HepG2 (cell line): Measurements from ENCODE around the gene SGPP2. TPM values are rescaled to one million over a fixed set of nuclear protein-coding genes. Genes with fewer than 3 reads are reported as not detected.
A peak's percentile ranks its signal among the peaks of the same experiment; 100 is the strongest.

Experiments
- AKAP8 ChIP-seq: sonication (generic); formaldehyde crosslinking; IDR thresholded peaks from 2 replicates; pipeline ENCODE4 v1.5.1; 2020; ENCODE audit warnings: mild to moderate bottlenecking, missing genetic modification reagents
- HNF4A ChIP-seq: sonication (generic); formaldehyde crosslinking; IDR thresholded peaks from 2 replicates; pipeline ENCODE4 v1.4.0; 2020; ENCODE audit warnings: missing genetic modification reagents
- MIER3 ChIP-seq: IDR thresholded peaks from 2 replicates; pipeline ENCODE4 v1.6.1; 2016; ENCODE audit warnings: missing compliant biosample characterization, borderline replicate concordance
- PAWR ChIP-seq: sonication (generic); formaldehyde crosslinking; IDR thresholded peaks from 2 replicates; pipeline ENCODE4 v1.4.0; 2020; ENCODE audit warnings: missing genetic modification reagents, mild to moderate bottlenecking, borderline replicate concordance
- PCBP2 ChIP-seq: fragments of 200-400 bp; formaldehyde crosslinking; optimal IDR thresholded peaks from 2 replicates; pipeline ENCODE3; 2018; ENCODE audit warnings: low read length, low read depth; ENCODE audit not compliant: poor library complexity, severe bottlenecking
- SP1 ChIP-seq, 2 experiments: fragments of 450-650 bp in 1 of 2; sonication (generic) in 1 of 2; formaldehyde crosslinking in 1 of 2; IDR thresholded peaks; 2 replicates each; pipeline versions ENCODE4 v1.4.0 to v1.6.1; 2016 to 2020; ENCODE audit warnings: missing genetic modification reagents in 1 of 2
- YEATS2 ChIP-seq: sonication (generic); formaldehyde crosslinking; IDR thresholded peaks from 2 replicates; pipeline ENCODE4 v1.4.0; 2020; ENCODE audit warnings: missing genetic modification reagents, borderline replicate concordance
- ZBTB3 ChIP-seq: sonication (generic); formaldehyde crosslinking; IDR thresholded peaks from 2 replicates; pipeline ENCODE4 v1.4.0; 2020; ENCODE audit warnings: low read depth, mild to moderate bottlenecking, moderate library complexity, missing genetic modification reagents, borderline replicate concordance
- ZNF256 ChIP-seq: sonication (generic); formaldehyde crosslinking; conservative IDR thresholded peaks from 2 replicates; pipeline ENCODE4 v1.4.0; 2020; ENCODE audit warnings: missing genetic modification reagents
- ZNF550 ChIP-seq: sonication (generic); formaldehyde crosslinking; IDR thresholded peaks from 2 replicates; pipeline ENCODE4 v1.4.0; 2020; ENCODE audit warnings: mild to moderate bottlenecking, missing genetic modification reagents, borderline replicate concordance
- ZNF614 ChIP-seq: IDR thresholded peaks from 2 replicates; pipeline ENCODE4 v1.6.1; 2018; ENCODE audit warnings: missing biosample characterization, missing genetic modification reagents, inconsistent platforms, borderline replicate concordance
- ZNF713 ChIP-seq: sonication (generic); formaldehyde crosslinking; IDR thresholded peaks from 2 replicates; pipeline ENCODE4 v1.4.0; 2020; ENCODE audit warnings: mild to moderate bottlenecking, missing genetic modification reagents
- ZNF879 ChIP-seq: sonication (generic); formaldehyde crosslinking; IDR thresholded peaks from 2 replicates; pipeline ENCODE4 v1.8.1; 2023; ENCODE audit warnings: missing genetic modification reagents
- polyA plus RNA-seq, 8 experiments: library from polyadenylated mRNA; depleted of rRNA in 3 of 8; stranded (reverse) in 7 of 8; unstranded in 1 of 8; fragments of >200 nt; fragmentation: Illumina TruSeq in 4 of 8; extraction: Trizol in 4 of 8; gene quantifications; 2 replicates each; pipeline versions ENCODE4 v1.2.1 to v1.2.3, GENCODE V29; 2011 to 2016; ENCODE audit warnings: low read depth in 4 of 8, missing spikeins in 1 of 8, mixed read lengths in 1 of 8; ENCODE audit not compliant: insufficient read depth in 1 of 8
- total RNA-seq, 5 experiments: library from RNA; depleted of rRNA; stranded (reverse); fragments of >200 nt; fragmentation: Illumina TruSeq; extraction: Trizol; gene quantifications; 2 replicates each; pipeline ENCODE4 v1.2.3, GENCODE V29; 2016; ENCODE audit warnings: low read depth in 1 of 5
- TF ChIP-seq, protein P1 (sequence below): sonication (generic); formaldehyde crosslinking; IDR thresholded peaks from 2 replicates; pipeline ENCODE4 v1.5.0; 2020; ENCODE audit warnings: missing genetic modification reagents, mild to moderate bottlenecking, borderline replicate concordance
- TF ChIP-seq, protein P2 (sequence below): IDR thresholded peaks from 2 replicates; pipeline ENCODE4 v1.6.1; 2016; ENCODE audit warnings: low read depth, control low read depth
- TF ChIP-seq, protein P3 (sequence below): sonication (generic); formaldehyde crosslinking; IDR thresholded peaks from 2 replicates; pipeline ENCODE4 v1.8.1; 2023; ENCODE audit warnings: missing genetic modification reagents, mild to moderate bottlenecking, borderline replicate concordance
- TF ChIP-seq, protein P4 (sequence below): sonication (generic); formaldehyde crosslinking; IDR thresholded peaks from 2 replicates; pipeline ENCODE4 v1.4.0; 2020; ENCODE audit warnings: missing genetic modification reagents
- TF ChIP-seq, protein P5 (sequence below): sonication (generic); formaldehyde crosslinking; conservative IDR thresholded peaks from 2 replicates; pipeline ENCODE4 v1.5.0; 2020; ENCODE audit warnings: missing genetic modification reagents
- TF ChIP-seq, protein P6 (sequence below): sonication (generic); formaldehyde crosslinking; IDR thresholded peaks from 2 replicates; pipeline ENCODE4 v1.4.0; 2020; ENCODE audit warnings: low read depth, mild to moderate bottlenecking, missing genetic modification reagents

Gene SGPP2
- total and polyA plus RNA-seq, 2 of the 13 experiments (the other 11 are each of a cell fraction or from before 2014, with no cell fraction given), result not detected

DNA sequence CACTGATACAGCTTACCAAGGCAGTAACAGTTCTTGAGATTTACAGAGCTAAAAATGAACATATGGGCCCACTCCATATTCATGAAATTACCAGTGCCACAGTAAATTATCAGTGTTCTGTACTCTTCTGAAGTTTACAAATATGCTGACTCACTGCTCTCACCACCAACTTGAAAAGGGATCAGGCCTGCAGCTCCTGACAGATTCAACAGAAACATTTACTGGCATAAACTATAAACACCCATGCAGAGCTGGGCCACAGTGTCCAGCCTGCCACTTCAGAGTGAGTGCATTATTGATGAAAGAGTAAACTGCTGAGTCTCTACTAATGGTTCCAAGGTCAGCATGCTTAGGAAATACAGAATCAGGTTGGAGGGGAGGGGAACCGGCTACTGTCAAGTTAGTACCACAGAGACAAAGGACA lies 148.4 kb downstream of the SGPP2 start (continued):
- no peak for TF ChIP-seq PAWR (CRISPR knock-in tag)
- no peak for TF ChIP-seq ZNF256 (CRISPR knock-in tag)
- TF ChIP-seq ZNF879 (CRISPR knock-in tag), result no peak
- TF ChIP-seq, protein P1, sequence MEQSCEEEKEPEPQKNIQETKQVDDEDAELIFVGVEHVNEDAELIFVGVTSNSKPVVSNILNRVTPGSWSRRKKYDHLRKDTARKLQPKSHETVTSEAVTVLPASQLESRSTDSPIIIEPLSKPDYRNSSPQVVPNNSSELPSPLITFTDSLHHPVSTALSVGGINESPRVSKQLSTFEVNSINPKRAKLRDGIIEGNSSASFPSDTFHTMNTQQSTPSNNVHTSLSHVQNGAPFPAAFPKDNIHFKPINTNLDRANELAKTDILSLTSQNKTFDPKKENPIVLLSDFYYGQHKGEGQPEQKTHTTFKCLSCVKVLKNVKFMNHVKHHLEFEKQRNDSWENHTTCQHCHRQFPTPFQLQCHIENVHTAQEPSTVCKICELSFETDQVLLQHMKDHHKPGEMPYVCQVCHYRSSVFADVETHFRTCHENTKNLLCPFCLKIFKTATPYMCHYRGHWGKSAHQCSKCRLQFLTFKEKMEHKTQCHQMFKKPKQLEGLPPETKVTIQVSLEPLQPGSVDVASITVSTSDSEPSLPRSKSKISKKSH (CRISPR knock-in tag), result no peak
- TF ChIP-seq ZNF614 (CRISPR knock-in tag), result 0 out of 2 replicates have a peak, but pooled peaks have one; percentile 37
- TF ChIP-seq, protein P2, sequence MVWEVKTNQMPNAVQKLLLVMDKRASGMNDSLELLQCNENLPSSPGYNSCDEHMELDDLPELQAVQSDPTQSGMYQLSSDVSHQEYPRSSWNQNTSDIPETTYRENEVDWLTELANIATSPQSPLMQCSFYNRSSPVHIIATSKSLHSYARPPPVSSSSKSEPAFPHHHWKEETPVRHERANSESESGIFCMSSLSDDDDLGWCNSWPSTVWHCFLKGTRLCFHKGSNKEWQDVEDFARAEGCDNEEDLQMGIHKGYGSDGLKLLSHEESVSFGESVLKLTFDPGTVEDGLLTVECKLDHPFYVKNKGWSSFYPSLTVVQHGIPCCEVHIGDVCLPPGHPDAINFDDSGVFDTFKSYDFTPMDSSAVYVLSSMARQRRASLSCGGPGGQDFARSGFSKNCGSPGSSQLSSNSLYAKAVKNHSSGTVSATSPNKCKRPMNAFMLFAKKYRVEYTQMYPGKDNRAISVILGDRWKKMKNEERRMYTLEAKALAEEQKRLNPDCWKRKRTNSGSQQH (CRISPR knock-in tag), result 0 out of 2 replicates have a peak, but pooled peaks have one; percentile 49
- peak; percentile 38; the same call in 1 of the 2 replicates for TF ChIP-seq HNF4A
- no peak for TF ChIP-seq SP1 (IDR thresholded peaks at IDR 0.05)
- TF ChIP-seq SP1 (CRISPR knock-in tag; IDR thresholded peaks at IDR 0.05), result no peak
- no peak for TF ChIP-seq PCBP2
- TF ChIP-seq, protein P3, sequence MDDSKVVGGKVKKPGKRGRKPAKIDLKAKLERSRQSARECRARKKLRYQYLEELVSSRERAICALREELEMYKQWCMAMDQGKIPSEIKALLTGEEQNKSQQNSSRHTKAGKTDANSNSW (CRISPR knock-in tag), result no peak
- TF ChIP-seq, protein P4, sequence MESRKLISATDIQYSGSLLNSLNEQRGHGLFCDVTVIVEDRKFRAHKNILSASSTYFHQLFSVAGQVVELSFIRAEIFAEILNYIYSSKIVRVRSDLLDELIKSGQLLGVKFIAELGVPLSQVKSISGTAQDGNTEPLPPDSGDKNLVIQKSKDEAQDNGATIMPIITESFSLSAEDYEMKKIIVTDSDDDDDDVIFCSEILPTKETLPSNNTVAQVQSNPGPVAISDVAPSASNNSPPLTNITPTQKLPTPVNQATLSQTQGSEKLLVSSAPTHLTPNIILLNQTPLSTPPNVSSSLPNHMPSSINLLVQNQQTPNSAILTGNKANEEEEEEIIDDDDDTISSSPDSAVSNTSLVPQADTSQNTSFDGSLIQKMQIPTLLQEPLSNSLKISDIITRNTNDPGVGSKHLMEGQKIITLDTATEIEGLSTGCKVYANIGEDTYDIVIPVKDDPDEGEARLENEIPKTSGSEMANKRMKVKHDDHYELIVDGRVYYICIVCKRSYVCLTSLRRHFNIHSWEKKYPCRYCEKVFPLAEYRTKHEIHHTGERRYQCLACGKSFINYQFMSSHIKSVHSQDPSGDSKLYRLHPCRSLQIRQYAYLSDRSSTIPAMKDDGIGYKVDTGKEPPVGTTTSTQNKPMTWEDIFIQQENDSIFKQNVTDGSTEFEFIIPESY, result no peak
- TF ChIP-seq, protein P5, sequence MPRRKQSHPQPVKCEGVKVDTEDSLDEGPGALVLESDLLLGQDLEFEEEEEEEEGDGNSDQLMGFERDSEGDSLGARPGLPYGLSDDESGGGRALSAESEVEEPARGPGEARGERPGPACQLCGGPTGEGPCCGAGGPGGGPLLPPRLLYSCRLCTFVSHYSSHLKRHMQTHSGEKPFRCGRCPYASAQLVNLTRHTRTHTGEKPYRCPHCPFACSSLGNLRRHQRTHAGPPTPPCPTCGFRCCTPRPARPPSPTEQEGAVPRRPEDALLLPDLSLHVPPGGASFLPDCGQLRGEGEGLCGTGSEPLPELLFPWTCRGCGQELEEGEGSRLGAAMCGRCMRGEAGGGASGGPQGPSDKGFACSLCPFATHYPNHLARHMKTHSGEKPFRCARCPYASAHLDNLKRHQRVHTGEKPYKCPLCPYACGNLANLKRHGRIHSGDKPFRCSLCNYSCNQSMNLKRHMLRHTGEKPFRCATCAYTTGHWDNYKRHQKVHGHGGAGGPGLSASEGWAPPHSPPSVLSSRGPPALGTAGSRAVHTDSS (CRISPR knock-in tag), result no peak
- TF ChIP-seq, protein P6, sequence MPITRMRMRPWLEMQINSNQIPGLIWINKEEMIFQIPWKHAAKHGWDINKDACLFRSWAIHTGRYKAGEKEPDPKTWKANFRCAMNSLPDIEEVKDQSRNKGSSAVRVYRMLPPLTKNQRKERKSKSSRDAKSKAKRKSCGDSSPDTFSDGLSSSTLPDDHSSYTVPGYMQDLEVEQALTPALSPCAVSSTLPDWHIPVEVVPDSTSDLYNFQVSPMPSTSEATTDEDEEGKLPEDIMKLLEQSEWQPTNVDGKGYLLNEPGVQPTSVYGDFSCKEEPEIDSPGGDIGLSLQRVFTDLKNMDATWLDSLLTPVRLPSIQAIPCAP, result no peak
- TF ChIP-seq MIER3, result peak; percentile 45; the same call in 1 of the 2 replicates
- TF ChIP-seq AKAP8 (CRISPR knock-in tag), result no peak
- TF ChIP-seq YEATS2, result peak; percentile 42; the same call in 1 of the 2 replicates
- no peak for TF ChIP-seq ZBTB3 (CRISPR knock-in tag)
- no peak for TF ChIP-seq ZNF713 (CRISPR knock-in tag)
- no peak for TF ChIP-seq ZNF550 (CRISPR knock-in tag)
